T47D (cell line): ENCODE results near the gene SORBS1.
A peak's percentile ranks its signal among the peaks of the same experiment; 100 is the strongest.

Source experiments
- DNase-seq, 2 experiments: peaks; one replicate each; pipeline versions ENCODE4 v3.0.0 to v3.0.0-alpha.2; 2011 to 2012; ENCODE audit warnings: low read depth in 1 of 2, low spot score in 1 of 2
- JUND ChIP-seq: IDR thresholded peaks from 2 replicates; pipeline ENCODE4 v1.6.1; 2012; ENCODE audit warnings: low read depth
- in situ Hi-C: cut with HindIII; loops from 2 replicates; pipeline ENCODE4 v1.10.0; 2016; ENCODE audit warnings: low sequenced_read_pairs, low pct_unique_long_range_greater_than_20kb

The SORBS1 gene

GRCh38 chr10:95560278-95561176 lies 644 bp downstream of the SORBS1 start:
- TF ChIP-seq JUND, result no peak
- peak; percentile 30 to 78 for DNase-seq
- in situ Hi-C loops, result no loop called here

GRCh38 chr10:95559896-95560277 lies 1.3 kb downstream of the SORBS1 start:
- DNase-seq, result no peak
- in situ Hi-C loops, result no loop called here
- TF ChIP-seq JUND, result no peak

GRCh38 chr10:95559471-95559870 lies 1.7 kb downstream of the SORBS1 start:
- in situ Hi-C loops, result no loop called here
- no peak for DNase-seq
- TF ChIP-seq JUND, result no peak

- DNase-seq, result no peak
- in situ Hi-C loops, result no loop called here
- no peak for TF ChIP-seq JUND
These were observed 2.4 kb downstream of the SORBS1 start for GRCh38 chr10:95558593-95559320.

- in situ Hi-C loops, result no loop called here
- no peak for DNase-seq
These were observed 4.0 kb downstream of the SORBS1 start for GRCh38 chr10:95556994-95557767.

GRCh38 chr10:95553674-95554073 lies 7.5 kb downstream of the SORBS1 start:
- in situ Hi-C loops, result no loop called here
- no peak for TF ChIP-seq JUND

More at GRCh38 chr10:95556994-95557767, 4.0 kb downstream of the SORBS1 start:
- TF ChIP-seq JUND, result no peak

GRCh38 chr10:95552679-95553342 lies 8.4 kb downstream of the SORBS1 start:
- no peak for TF ChIP-seq JUND
- in situ Hi-C loops, result no loop called here
- no peak for DNase-seq

More at GRCh38 chr10:95553674-95554073, 7.5 kb downstream of the SORBS1 start:
- DNase-seq, result no peak

GRCh38 chr10:95550073-95550672 lies 11.0 kb downstream of the SORBS1 start:
- DNase-seq, result peak in 1 of 2 experiments; percentile 62
- no peak for TF ChIP-seq JUND
- in situ Hi-C loops, result no loop called here

GRCh38 chr10:95547791-95548435 lies 13.3 kb downstream of the SORBS1 start:
- in situ Hi-C loops, result no loop called here
- no peak for TF ChIP-seq JUND
- no peak for DNase-seq

GRCh38 chr10:95547197-95547596 lies 14.0 kb downstream of the SORBS1 start:
- TF ChIP-seq JUND, result no peak
- DNase-seq, result no peak
- in situ Hi-C loops, result no loop called here

GRCh38 chr10:95545981-95546380 lies 15.2 kb downstream of the SORBS1 start:
- TF ChIP-seq JUND, result no peak
- DNase-seq, result no peak
- in situ Hi-C loops, result no loop called here
